GM12878 (cell line): Measurements from ENCODE around the gene MFNG.

Experiments
- MEF2A ChIP-seq: IDR thresholded peaks from 2 replicates; pipeline ENCODE4 v1.6.1; 2011; ENCODE audit warnings: low read depth, mild to moderate bottlenecking, low read length, moderate library complexity; ENCODE audit not compliant: insufficient read depth
- POLR2AphosphoS5 ChIP-seq: IDR thresholded peaks from 2 replicates; pipeline ENCODE4 v1.6.1; 2011; ENCODE audit warnings: mild to moderate bottlenecking, low read length, inconsistent platforms

DNA sequence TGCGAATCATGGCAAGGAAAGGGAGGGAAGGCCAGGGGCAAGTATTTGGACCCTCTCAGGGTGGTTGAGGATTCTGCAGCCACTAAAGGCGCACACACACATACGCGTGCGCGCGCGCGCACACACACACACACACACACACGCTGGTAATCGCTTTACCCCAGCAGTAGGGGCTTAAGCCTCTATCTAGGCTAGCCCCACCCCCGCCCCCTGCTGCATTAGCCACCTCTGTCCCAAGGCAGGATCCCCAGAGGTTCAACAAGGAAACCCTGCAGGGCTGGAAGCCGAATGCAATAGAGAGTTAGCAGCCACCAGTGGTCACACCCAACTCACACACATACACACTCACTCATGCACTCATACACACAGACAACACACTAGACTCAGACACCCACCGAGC is 30.3 kb downstream of the MFNG start:
- TF ChIP-seq POLR2AphosphoS5 (no peak), MEF2A (no peak)
